AG09309 (cell line): ENCODE data around the gene FMN2.

Source experiments
- DNase-seq: peaks from one replicate; pipeline ENCODE4 v3.0.0-alpha.2; 2010; ENCODE audit warnings: low read depth
- H3K4me3 ChIP-seq: 2 replicates; pipeline ENCODE4 v1.5.1; 2011; ENCODE audit warnings: mild to moderate bottlenecking, low read depth, low read length, moderate library complexity; ENCODE audit not compliant: control insufficient read depth
- CTCF ChIP-seq: IDR thresholded peaks from 2 replicates; pipeline ENCODE4 v1.5.1; 2011; ENCODE audit warnings: mild to moderate bottlenecking, low read depth, low read length, inconsistent platforms; ENCODE audit not compliant: insufficient read depth, control insufficient read depth; ENCODE audit errors: missing control alignments

The FMN2 gene

GRCh38 chr1:240284656-240285414 lies 193.2 kb downstream of the FMN2 start:
- DNase-seq: peak; percentile 8
- no peak overlapping the region for H3K4me3 ChIP-seq
- no peak for TF ChIP-seq CTCF

GRCh38 chr1:240285540-240285939 lies 193.9 kb downstream of the FMN2 start:
- H3K4me3 ChIP-seq: no peak overlapping the region
- no peak for TF ChIP-seq CTCF
- peak; percentile 90 for DNase-seq

- DNase-seq: no peak
Measured at GRCh38 chr1:240287722-240288121, 196.0 kb downstream of the FMN2 start.

GRCh38 chr1:240293706-240294105 lies 202.0 kb downstream of the FMN2 start:
- H3K4me3 ChIP-seq: no peak overlapping the region
- no peak for TF ChIP-seq CTCF
- DNase-seq: no peak

More at GRCh38 chr1:240287722-240288121, 196.0 kb downstream of the FMN2 start:
- TF ChIP-seq CTCF: no peak
- no peak overlapping the region for H3K4me3 ChIP-seq

- DNase-seq: no peak
Measured at GRCh38 chr1:240294566-240294965, 202.9 kb downstream of the FMN2 start.

GRCh38 chr1:240295811-240296210 lies 204.1 kb downstream of the FMN2 start:
- H3K4me3 ChIP-seq: no peak overlapping the region
- no peak for DNase-seq
- no peak for TF ChIP-seq CTCF

More at GRCh38 chr1:240294566-240294965, 202.9 kb downstream of the FMN2 start:
- no peak for TF ChIP-seq CTCF
- no peak overlapping the region for H3K4me3 ChIP-seq
